ENCODE results near the gene INVS. TPM values are rescaled to one million over a fixed set of nuclear protein-coding genes. Genes with fewer than 3 reads are reported as not detected.
"Not testable (repeated sequence)": the region's sequence is repeated elsewhere in the genome, so short reads cannot be mapped to it uniquely, and the experiment has no call there.

INVS gene
- total RNA-seq, 2 donors from 2014 or later = 12.2 to 15.5 TPM

DNA sequence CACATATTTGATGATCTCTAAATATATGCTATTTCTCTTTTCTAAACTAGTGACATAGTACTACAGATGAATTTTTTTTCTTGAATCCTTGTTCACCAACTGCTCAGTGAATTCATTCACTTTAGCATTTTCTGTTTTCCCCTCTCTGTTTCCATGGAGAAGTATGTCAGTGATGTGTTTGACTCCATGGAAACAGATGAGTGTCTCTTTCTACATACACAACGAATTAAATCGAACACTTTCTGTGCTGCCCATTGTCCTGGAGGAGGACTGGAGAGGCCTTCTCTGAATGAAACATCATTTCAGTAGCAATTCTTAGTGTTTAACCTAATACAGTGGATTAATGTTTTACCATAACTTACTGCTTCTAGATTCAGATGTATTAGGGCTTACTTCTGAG, 9.5 kb downstream of the INVS start:
- Mint-ChIP-seq H3K27me3 (ENCODE audit: low read depth) (no peaks in the 10 kb centered on the region), H3K4me1 (ENCODE audit: low read depth) (peaks cover 14% of the 10 kb centered on the region), H3K36me3 (ENCODE audit: insufficient read depth in 2 of 2) (peaks cover 0 to 3% of the 10 kb centered on the region in 2 donors), H3K4me3 (no peak overlapping the region), H3K27ac (no peak overlapping the region), H3K9me3 (no peaks in the 10 kb centered on the region)
- ATAC-seq (replicated peaks in 1 of 2) (no peak), DNase-seq (no peak)

GRCh38 chr9:100111235-100111634, 12.2 kb downstream of the INVS start:
- H3K27me3 Mint-ChIP-seq (ENCODE audit: low read depth) = no peaks in the 10 kb centered on the region
- ATAC-seq (replicated peaks in 1 of 2) = no peak
- DNase-seq = no peak
- H3K4me3 Mint-ChIP-seq = no peak overlapping the region
- H3K27ac Mint-ChIP-seq = no peak overlapping the region
- H3K36me3 Mint-ChIP-seq (ENCODE audit: insufficient read depth in 2 of 2) = peaks cover 3 to 6% of the 10 kb centered on the region in 2 donors
- H3K9me3 Mint-ChIP-seq = no peaks in the 10 kb centered on the region
- peaks cover 8% of the 10 kb centered on the region for H3K4me1 Mint-ChIP-seq (ENCODE audit: low read depth)

DNA sequence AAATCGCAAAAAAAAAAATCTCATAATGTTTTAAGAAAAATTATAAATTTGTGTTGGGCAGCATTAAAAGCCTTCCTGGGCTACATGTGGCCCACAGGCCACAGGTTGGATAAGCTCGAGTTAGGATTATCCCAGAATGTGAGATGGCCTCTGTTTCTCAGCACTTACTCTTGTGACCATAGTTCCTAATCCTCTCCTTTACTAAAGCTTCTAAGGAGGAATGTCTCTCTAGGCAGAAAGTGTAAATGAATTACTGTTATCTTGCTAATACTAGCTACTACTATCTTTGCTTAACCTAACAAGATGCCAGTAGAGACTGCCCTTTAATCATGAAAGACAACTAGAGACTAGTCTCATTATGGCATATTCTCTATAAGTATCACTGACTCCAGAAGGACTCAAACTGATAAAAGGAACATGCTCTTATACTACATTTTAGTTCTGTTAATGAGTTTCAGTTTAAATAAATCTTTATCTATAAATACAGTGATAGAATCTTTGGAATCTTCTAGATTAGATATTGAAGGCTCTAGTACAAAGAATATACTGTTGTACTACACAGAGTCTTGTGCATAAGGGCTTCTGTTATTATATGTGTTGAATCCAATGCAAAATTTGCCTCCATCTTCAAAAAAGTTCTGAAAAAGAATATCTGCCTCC, 13.8 kb downstream of the INVS start:
- ATAC-seq (replicated peaks in 1 of 2) (no peak), DNase-seq (no peak)
- Mint-ChIP-seq H3K4me3 (no peak overlapping the region), H3K9me3 (no peaks in the 10 kb centered on the region), H3K4me1 (ENCODE audit: low read depth) (peaks cover 8% of the 10 kb centered on the region), H3K36me3 (ENCODE audit: insufficient read depth in 2 of 2) (peaks cover 3 to 6% of the 10 kb centered on the region in 2 donors), H3K27ac (no peak overlapping the region), H3K27me3 (ENCODE audit: low read depth) (no peaks in the 10 kb centered on the region)

- Mint-ChIP-seq H3K9me3 (no peaks in the 10 kb centered on the region), H3K36me3 (ENCODE audit: insufficient read depth in 2 of 2) (peaks cover 3% of the 10 kb centered on the region in 2 donors)
- ATAC-seq (replicated peaks in 1 of 2) = no peak
These were observed 18.3 kb downstream of the INVS start for GRCh38 chr9:100117316-100117715.

DNA sequence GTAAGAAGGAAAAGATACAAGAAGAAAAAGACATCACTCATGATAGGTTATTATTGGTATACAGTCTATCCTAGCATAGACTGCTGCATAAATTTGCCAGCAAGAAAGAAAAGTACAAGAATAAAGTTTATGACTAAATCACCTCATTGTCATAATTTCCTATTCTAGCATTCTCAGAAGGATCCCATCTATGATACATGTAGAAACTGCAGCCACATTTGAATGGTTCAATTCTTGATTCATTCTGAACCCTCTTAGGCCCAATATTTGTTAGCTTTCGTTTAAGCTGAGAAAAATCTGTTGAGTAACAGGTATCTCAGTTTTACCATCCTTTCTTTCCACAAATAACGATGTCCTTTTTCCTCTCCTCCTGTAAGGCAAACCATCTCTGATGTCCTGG, 21.2 kb downstream of the INVS start:
- H3K36me3 Mint-ChIP-seq (ENCODE audit: insufficient read depth in 2 of 2) = peaks cover 3% of the 10 kb centered on the region in 2 donors
- no peak for DNase-seq
- H3K4me3 Mint-ChIP-seq = no peak overlapping the region
- no peak overlapping the region for H3K27ac Mint-ChIP-seq
- no peaks in the 10 kb centered on the region for H3K9me3 Mint-ChIP-seq
- peaks cover 24% of the 10 kb centered on the region for H3K4me1 Mint-ChIP-seq (ENCODE audit: low read depth)
- peak; percentile 77 to 83 for ATAC-seq (replicated peaks in 1 of 2)
- H3K27me3 Mint-ChIP-seq (ENCODE audit: low read depth) = no peaks in the 10 kb centered on the region

More at GRCh38 chr9:100117316-100117715, 18.3 kb downstream of the INVS start:
- Mint-ChIP-seq H3K27ac (no peak overlapping the region), H3K27me3 (ENCODE audit: low read depth) (no peaks in the 10 kb centered on the region), H3K4me3 (no peak overlapping the region), H3K4me1 (ENCODE audit: low read depth) (peaks cover 26% of the 10 kb centered on the region)
- DNase-seq = no peak

DNA sequence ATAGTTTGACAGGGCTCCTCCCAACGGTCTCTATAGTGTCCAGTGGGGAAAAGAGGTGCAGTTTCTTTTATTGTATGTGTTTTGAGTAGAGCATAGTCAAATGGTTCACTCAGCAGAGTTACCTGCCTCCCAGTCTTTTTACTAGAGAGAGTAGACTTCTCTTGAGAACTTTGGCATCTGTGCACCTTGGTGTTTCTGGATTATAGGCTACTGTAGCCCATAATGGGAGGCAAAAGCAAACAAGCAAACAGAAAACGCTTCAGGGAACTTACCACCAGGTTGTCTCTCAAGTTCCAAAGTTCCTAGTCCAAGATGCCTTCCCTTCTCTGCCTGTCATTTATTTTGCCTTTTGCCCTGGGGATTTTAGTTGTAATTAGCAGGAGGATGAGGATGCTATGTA, 26.2 kb downstream of the INVS start:
- ATAC-seq (replicated peaks in 1 of 2) = no peak
- no peak overlapping the region for H3K4me3 Mint-ChIP-seq
- no peaks in the 10 kb centered on the region for H3K27me3 Mint-ChIP-seq (ENCODE audit: low read depth)
- no peak overlapping the region for H3K27ac Mint-ChIP-seq
- H3K36me3 Mint-ChIP-seq (ENCODE audit: insufficient read depth in 2 of 2) = peaks cover 0 to 3% of the 10 kb centered on the region in 2 donors
- no peak for DNase-seq
- H3K9me3 Mint-ChIP-seq = no peaks in the 10 kb centered on the region
- peaks cover 15% of the 10 kb centered on the region for H3K4me1 Mint-ChIP-seq (ENCODE audit: low read depth)

DNA sequence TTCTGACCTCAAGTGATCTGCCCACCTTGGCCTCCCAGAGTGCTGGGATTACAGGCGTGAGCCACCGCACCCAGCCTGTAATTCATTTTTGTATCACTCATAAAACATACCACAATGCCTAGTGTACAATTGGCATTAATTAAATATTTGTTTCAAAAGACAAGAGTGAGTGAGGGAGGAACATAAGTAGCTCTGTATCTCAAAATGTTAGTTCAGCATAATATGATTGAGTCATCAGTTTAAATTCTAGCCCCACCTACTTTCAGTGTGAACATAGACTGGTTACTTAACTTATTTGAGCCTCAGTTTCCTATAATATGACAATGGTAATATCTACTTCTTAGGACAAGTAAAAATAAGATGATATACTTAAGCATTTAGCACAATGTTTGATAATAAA, 26.9 kb downstream of the INVS start:
- H3K9me3 Mint-ChIP-seq = no peaks in the 10 kb centered on the region
- no peak overlapping the region for H3K27ac Mint-ChIP-seq
- H3K36me3 Mint-ChIP-seq (ENCODE audit: insufficient read depth in 2 of 2) = peaks cover 0 to 3% of the 10 kb centered on the region in 2 donors
- H3K27me3 Mint-ChIP-seq (ENCODE audit: low read depth) = no peaks in the 10 kb centered on the region
- H3K4me3 Mint-ChIP-seq = no peak overlapping the region
- H3K4me1 Mint-ChIP-seq (ENCODE audit: low read depth) = peaks cover 8% of the 10 kb centered on the region
- DNase-seq = no peak
- ATAC-seq (replicated peaks in 1 of 2) = no peak

GRCh38 chr9:100126423-100126822, 27.4 kb downstream of the INVS start:
- DNase-seq (no peak), ATAC-seq (replicated peaks in 1 of 2) (no peak)
- Mint-ChIP-seq H3K4me1 (ENCODE audit: low read depth) (peaks cover 7% of the 10 kb centered on the region), H3K27ac (no peak overlapping the region), H3K36me3 (ENCODE audit: insufficient read depth in 2 of 2) (peaks cover 0 to 3% of the 10 kb centered on the region in 2 donors), H3K4me3 (no peak overlapping the region), H3K9me3 (no peaks in the 10 kb centered on the region), H3K27me3 (ENCODE audit: low read depth) (no peaks in the 10 kb centered on the region)

GRCh38 chr9:100129772-100130171, 30.7 kb downstream of the INVS start:
- Mint-ChIP-seq H3K27ac (no peak overlapping the region), H3K4me1 (ENCODE audit: low read depth) (peaks cover 12% of the 10 kb centered on the region)
- ATAC-seq (replicated peaks in 1 of 2) = no peak

DNA sequence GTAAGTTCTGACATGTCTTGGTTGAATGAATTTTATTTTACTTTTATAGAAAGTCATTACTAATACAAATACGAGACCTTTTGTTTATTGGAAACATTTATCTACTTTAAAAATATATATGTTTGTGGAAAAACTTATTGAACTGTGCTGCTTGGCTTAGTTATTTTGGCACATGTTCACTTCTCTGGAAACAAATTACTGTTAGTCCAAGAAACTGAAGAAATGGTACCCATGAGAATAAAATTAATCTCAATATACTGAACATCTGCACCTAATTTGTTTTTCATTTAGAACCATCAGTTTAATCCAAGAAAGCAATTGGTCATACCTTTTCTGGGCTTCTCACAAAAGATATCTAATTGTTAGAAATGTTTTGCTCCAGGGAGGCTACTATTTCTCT, 32.2 kb downstream of the INVS start:
- Mint-ChIP-seq H3K4me1 (ENCODE audit: low read depth) (peaks cover 9% of the 10 kb centered on the region), H3K27ac (no peak overlapping the region), H3K4me3 (no peak overlapping the region), H3K9me3 (no peaks in the 10 kb centered on the region), H3K27me3 (ENCODE audit: low read depth) (no peaks in the 10 kb centered on the region), H3K36me3 (ENCODE audit: insufficient read depth in 2 of 2) (peaks cover 3 to 5% of the 10 kb centered on the region in 2 donors)
- DNase-seq = no peak
- no peak for ATAC-seq (replicated peaks in 1 of 2)

More at GRCh38 chr9:100129772-100130171, 30.7 kb downstream of the INVS start:
- no peaks in the 10 kb centered on the region for H3K9me3 Mint-ChIP-seq
- no peak overlapping the region for H3K4me3 Mint-ChIP-seq
- DNase-seq = no peak
- H3K36me3 Mint-ChIP-seq (ENCODE audit: insufficient read depth in 2 of 2) = peaks cover 3 to 5% of the 10 kb centered on the region in 2 donors
- H3K27me3 Mint-ChIP-seq (ENCODE audit: low read depth) = no peaks in the 10 kb centered on the region

- no peaks in the 10 kb centered on the region for H3K9me3 Mint-ChIP-seq
- H3K36me3 Mint-ChIP-seq (ENCODE audit: insufficient read depth in 2 of 2) = peaks cover 3 to 5% of the 10 kb centered on the region in 2 donors
- DNase-seq (no peak), ATAC-seq (replicated peaks in 1 of 2) (no peak)
- H3K27ac Mint-ChIP-seq = no peak overlapping the region
- no peaks in the 10 kb centered on the region for H3K27me3 Mint-ChIP-seq (ENCODE audit: low read depth)
- H3K4me1 Mint-ChIP-seq (ENCODE audit: low read depth) = peaks cover 9% of the 10 kb centered on the region
- H3K4me3 Mint-ChIP-seq = no peak overlapping the region
These were observed 32.9 kb downstream of the INVS start for GRCh38 chr9:100131875-100132430.

- peak overlapping the region in 1 of 2 donors; percentile 27 for H3K4me3 Mint-ChIP-seq
- H3K27ac Mint-ChIP-seq = peak overlapping the region; percentile 75
- DNase-seq = no peak
- no peaks in the 10 kb centered on the region for H3K9me3 Mint-ChIP-seq
- peaks cover 1 to 3% of the 10 kb centered on the region in 2 donors for H3K36me3 Mint-ChIP-seq (ENCODE audit: insufficient read depth in 2 of 2)
- peak; percentile 77 to 92 for ATAC-seq (replicated peaks in 1 of 2)
- peaks cover 9% of the 10 kb centered on the region for H3K4me1 Mint-ChIP-seq (ENCODE audit: low read depth)
- H3K27me3 Mint-ChIP-seq (ENCODE audit: low read depth) = no peaks in the 10 kb centered on the region
These were observed 35.7 kb downstream of the INVS start for GRCh38 chr9:100134731-100135130.

DNA sequence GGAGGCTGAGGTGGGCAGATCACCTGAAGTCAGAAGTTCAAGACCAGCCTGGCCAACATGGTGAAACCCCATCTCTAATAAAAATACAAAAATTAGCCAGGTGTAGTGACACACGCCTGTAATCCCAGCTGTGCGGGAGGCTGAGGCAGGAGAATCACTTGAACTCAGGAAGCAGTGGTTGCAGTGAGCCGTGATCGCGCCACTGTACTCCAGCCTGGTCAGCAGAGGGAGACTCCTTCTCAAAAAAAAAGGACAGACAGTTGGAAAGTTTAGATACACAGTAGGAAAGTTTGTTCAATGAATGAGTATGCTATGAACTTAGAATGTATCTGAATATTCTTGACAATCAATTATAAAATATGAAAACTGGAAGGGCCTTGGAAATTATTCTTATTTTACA, 37.8 kb downstream of the INVS start:
- not testable (repeated sequence) for H3K4me3 Mint-ChIP-seq; ATAC-seq (replicated peaks in 1 of 2); H3K36me3 Mint-ChIP-seq (ENCODE audit: insufficient read depth in 2 of 2); DNase-seq; H3K27me3 Mint-ChIP-seq (ENCODE audit: low read depth); H3K4me1 Mint-ChIP-seq (ENCODE audit: low read depth); H3K9me3 Mint-ChIP-seq; H3K27ac Mint-ChIP-seq

- H3K27ac Mint-ChIP-seq; ATAC-seq (replicated peaks in 1 of 2); H3K27me3 Mint-ChIP-seq (ENCODE audit: low read depth); H3K4me3 Mint-ChIP-seq; H3K36me3 Mint-ChIP-seq (ENCODE audit: insufficient read depth in 2 of 2); DNase-seq; H3K9me3 Mint-ChIP-seq; H3K4me1 Mint-ChIP-seq (ENCODE audit: low read depth): not testable (repeated sequence)
These were observed 41.3 kb downstream of the INVS start for GRCh38 chr9:100140303-100140702.

Data from activated T-cell treated with anti-CD3 and anti-CD28 coated beads, Interleukin-2, amount 50 U/mL, for 72 hours (primary cell).